Kidney (tissue), 14 donors: Measurements from ENCODE around the gene DZIP3. TPM values are rescaled to one million over a fixed set of nuclear protein-coding genes. Genes with fewer than 3 reads are reported as not detected.
"Not testable (repeated sequence)": the region's sequence is repeated elsewhere in the genome, so short reads cannot be mapped to it uniquely, and the experiment has no call there.

Source experiments
- DNase-seq, 5 donors: peaks; one replicate each; pipeline ENCODE4 v3.0.0-alpha.2; 2013 to 2020
- FAIRE-seq: peaks from 2 replicates; lab custom pipeline; 2012; peaks lifted over from hg19 to GRCh38; lab: Jason Lieb, UNC
- H3K27ac ChIP-seq, 2 donors: one replicate each; pipeline ENCODE4 v1.7.0; 2013; ENCODE audit warnings: low read depth in 2 of 2, low read length in 2 of 2, inconsistent platforms in 1 of 2
- H3K27me3 ChIP-seq: one replicate; pipeline ENCODE4 v1.7.1; 2013; ENCODE audit warnings: low read length, inconsistent platforms; ENCODE audit not compliant: control insufficient read depth, insufficient read depth
- H3K36me3 ChIP-seq, 3 donors: one replicate each; pipeline versions ENCODE4 v1.7.0 to v1.7.1; 2013; ENCODE audit warnings: low read length in 3 of 3, control low read depth in 1 of 3, inconsistent platforms in 1 of 3; ENCODE audit not compliant: insufficient read depth in 3 of 3, control insufficient read depth in 2 of 3
- H3K4me1 ChIP-seq, 3 donors: one replicate each; pipeline versions ENCODE4 v1.7.0 to v1.7.1; 2013; ENCODE audit warnings: low read length in 3 of 3, inconsistent platforms in 1 of 3, low read depth in 1 of 3; ENCODE audit not compliant: control insufficient read depth in 2 of 3, insufficient read depth in 2 of 3
- H3K4me3 ChIP-seq, 3 donors: one replicate each; pipeline versions ENCODE4 v1.7.0 to v1.8.1; 2013; ENCODE audit warnings: low read length in 3 of 3, control low read depth in 1 of 3, inconsistent platforms in 1 of 3
- H3K9ac ChIP-seq, 3 donors: one replicate each; pipeline versions ENCODE4 v1.7.0 to v1.7.1; 2013; ENCODE audit warnings: low read length in 3 of 3, control low read depth in 1 of 3, inconsistent platforms in 1 of 3
- H3K9me3 ChIP-seq, 3 donors: one replicate each; pipeline versions ENCODE4 v1.7.0 to v1.7.1; 2013; ENCODE audit warnings: low read length in 3 of 3, control low read depth in 1 of 3, inconsistent platforms in 1 of 3; ENCODE audit not compliant: control insufficient read depth in 2 of 3, insufficient read depth in 1 of 3
- intact Hi-C: fragments of 100-400 bp; cut with DNase I; formaldehyde crosslinking; loops from one replicate; pipeline ENCODE4 v1.11.1; 2022
- polyA plus RNA-seq: library from polyadenylated mRNA; stranded (reverse); fragments of 350-450 nt; fragmentation: Illumina TruSeq; extraction: RNeasy Lipid Tissue Mini Kit (QIAGEN cat#74804); gene quantifications from one replicate; pipeline ENCODE4 v1.2.3, GENCODE V29; 2014; ENCODE audit warnings: low read depth, low replicate concordance; ENCODE audit not compliant: insufficient read depth
- total RNA-seq: library from RNA; stranded (reverse); fragmentation: NEBNext Ultra II Directional; extraction: Animal tissue kit (Norgen Biotek cat#: 25700); gene quantifications from one replicate; pipeline ENCODE4 v1.2.1, GENCODE V29; 2021
- TF ChIP-seq, protein P1 (sequence below): IDR thresholded peaks from 3 replicates; pipeline ENCODE4 v1.5.1; 2012; ENCODE audit warnings: mild to moderate bottlenecking, moderate library complexity, borderline replicate concordance; ENCODE audit not compliant: insufficient read depth; ENCODE audit errors: extremely low read depth
- donor health status: control.
- donor health status: control.
- donor health status: control.
- donor health status: control.
- donor health status: control.
- donor health status: DM: yes; HTN: yes; CAD: no.
- donor health status: Normal renal cell carcinoma (clear cell type).

Gene DZIP3
- total and polyA plus RNA-seq, 2 donors from 2014 or later, result 9.4 to 15.5 TPM

DNA sequence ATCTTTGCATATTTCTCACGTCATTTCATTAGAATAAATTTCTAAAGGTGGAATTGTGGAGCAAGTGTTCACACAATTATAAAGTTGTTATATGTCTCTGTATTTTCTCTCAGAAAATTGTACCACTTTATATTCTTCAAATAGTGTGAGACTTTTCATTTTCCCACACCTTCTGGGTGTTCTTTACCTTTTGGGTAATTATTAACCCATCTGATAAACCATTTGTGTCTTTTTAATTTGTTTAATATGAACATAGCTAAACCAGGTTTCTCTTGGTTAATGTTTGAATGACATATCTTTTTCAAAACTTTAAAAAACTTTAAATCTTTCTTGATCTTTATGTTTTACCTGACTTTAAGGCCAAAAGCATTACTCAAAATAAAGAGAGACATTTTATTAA, 40.5 kb downstream of the DZIP3 start:
- H3K36me3 ChIP-seq, result peaks cover 0 to 4% (median 0%) of the 10 kb centered on the region in 3 donors
- no peaks in the 10 kb centered on the region for H3K27me3 ChIP-seq
- no peak overlapping the region for H3K4me3 ChIP-seq
- TF ChIP-seq, protein P1, sequence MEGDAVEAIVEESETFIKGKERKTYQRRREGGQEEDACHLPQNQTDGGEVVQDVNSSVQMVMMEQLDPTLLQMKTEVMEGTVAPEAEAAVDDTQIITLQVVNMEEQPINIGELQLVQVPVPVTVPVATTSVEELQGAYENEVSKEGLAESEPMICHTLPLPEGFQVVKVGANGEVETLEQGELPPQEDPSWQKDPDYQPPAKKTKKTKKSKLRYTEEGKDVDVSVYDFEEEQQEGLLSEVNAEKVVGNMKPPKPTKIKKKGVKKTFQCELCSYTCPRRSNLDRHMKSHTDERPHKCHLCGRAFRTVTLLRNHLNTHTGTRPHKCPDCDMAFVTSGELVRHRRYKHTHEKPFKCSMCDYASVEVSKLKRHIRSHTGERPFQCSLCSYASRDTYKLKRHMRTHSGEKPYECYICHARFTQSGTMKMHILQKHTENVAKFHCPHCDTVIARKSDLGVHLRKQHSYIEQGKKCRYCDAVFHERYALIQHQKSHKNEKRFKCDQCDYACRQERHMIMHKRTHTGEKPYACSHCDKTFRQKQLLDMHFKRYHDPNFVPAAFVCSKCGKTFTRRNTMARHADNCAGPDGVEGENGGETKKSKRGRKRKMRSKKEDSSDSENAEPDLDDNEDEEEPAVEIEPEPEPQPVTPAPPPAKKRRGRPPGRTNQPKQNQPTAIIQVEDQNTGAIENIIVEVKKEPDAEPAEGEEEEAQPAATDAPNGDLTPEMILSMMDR, result no peak
- FAIRE-seq (peak; percentile 68), DNase-seq (peak in 1 of 5 donors; percentile 2)
- no peak overlapping the region for H3K9ac ChIP-seq
- H3K27ac ChIP-seq, result no peak overlapping the region
- no peaks in the 10 kb centered on the region for H3K9me3 ChIP-seq
- intact Hi-C loops, result no loop called here
- H3K4me1 ChIP-seq, result no peaks in the 10 kb centered on the region

DNA sequence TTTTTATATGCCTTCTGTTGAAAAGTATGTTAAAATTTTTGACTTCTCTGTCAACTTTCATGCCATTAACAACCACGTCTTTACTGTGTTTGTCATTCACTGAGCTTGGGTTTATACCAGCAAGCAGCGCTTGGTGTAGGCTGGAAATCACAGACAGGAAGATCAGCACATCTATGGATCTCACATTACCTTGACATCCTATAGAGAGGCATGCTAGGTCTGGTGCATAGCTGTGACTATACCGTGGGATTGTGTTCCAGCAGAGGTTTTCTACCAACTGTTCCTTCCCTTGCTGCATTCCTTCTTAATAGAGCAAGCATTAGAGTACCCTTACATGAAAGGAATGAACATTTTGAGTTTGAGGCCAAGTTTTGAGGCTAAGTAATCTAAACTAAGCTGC, 53.0 kb downstream of the DZIP3 start:
- intact Hi-C loops, result no loop called here
- Histone ChIP-seq H3K4me3 (no peak overlapping the region), H3K9me3 (no peaks in the 10 kb centered on the region), H3K36me3 (peaks cover 0 to 13% (median 4%) of the 10 kb centered on the region in 3 donors), H3K9ac (no peak overlapping the region), H3K27ac (no peak overlapping the region), H3K27me3 (no peaks in the 10 kb centered on the region), H3K4me1 (no peaks in the 10 kb centered on the region)
- FAIRE-seq, result no peak
- TF ChIP-seq, protein P1, result no peak
- DNase-seq, result no peak

DNA sequence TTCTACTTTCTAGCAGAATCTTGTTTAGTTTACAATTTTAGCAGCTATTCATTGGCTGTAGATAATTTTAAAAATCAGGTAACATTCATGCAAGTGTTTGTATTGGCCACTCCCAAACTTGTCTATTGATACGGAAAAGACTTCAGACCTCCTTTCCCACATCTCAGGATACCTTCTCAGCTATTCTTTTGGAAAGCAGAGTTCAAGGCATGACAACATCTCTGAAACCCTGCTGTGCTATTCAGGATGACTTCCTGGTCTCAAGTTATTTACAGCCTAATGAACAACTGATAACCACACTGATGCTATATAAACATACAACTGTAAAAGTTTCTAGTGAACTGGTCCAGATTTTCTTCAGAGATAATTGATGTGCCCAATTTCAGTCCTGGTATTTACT, 55.8 kb downstream of the DZIP3 start:
- no peaks in the 10 kb centered on the region for H3K4me1 ChIP-seq
- no peak overlapping the region for H3K27ac ChIP-seq
- H3K9me3 ChIP-seq, result no peaks in the 10 kb centered on the region
- H3K27me3 ChIP-seq, result no peaks in the 10 kb centered on the region
- peaks cover 0 to 13% (median 4%) of the 10 kb centered on the region in 3 donors for H3K36me3 ChIP-seq
- H3K9ac ChIP-seq, result no peak overlapping the region
- FAIRE-seq (no peak), DNase-seq (no peak)
- intact Hi-C loops, result no loop called here
- TF ChIP-seq, protein P1, result no peak
- H3K4me3 ChIP-seq, result no peak overlapping the region

DNA sequence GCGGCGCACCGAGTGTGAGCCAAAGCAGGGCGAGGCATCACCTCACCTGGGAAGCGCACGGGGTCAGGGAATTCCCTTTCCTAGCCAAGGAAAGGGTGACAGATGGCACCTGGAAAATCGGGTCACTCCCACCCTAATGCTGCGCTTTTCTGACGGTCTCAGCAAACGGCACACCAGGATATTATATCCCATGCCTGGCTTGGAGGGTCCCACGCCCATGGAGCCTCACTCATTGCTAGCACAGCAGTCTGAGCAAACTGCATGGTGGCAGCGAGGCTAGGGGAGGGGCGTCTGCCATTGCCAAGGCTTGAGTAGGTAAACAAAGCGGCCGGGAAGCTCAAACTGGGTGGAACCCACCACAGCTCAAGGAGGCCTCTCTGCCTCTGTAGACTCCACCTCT, 66.1 kb downstream of the DZIP3 start:
- H3K27ac ChIP-seq, intact Hi-C loops, H3K27me3 ChIP-seq, H3K4me3 ChIP-seq, H3K36me3 ChIP-seq, H3K9me3 ChIP-seq, H3K9ac ChIP-seq, H3K4me1 ChIP-seq, FAIRE-seq: not testable (repeated sequence)
- DNase-seq, result peak in 1 of 5 donors; percentile 58
